ENCODE results near the gene MOCOS. TPM values are rescaled to one million over a fixed set of nuclear protein-coding genes. Genes with fewer than 3 reads are reported as not detected.
"Not testable (repeated sequence)": the region's sequence is repeated elsewhere in the genome, so short reads cannot be mapped to it uniquely, and the experiment has no call there.

Gene MOCOS
- total RNA-seq, 2 experiments from 2014 or later, result 0.21 to 0.47 TPM

- CTCF ChIA-PET, result no interaction called here
- Mint-ChIP-seq H3K27ac (no peak overlapping the region), H3K9me3 (ENCODE audit: insufficient read depth) (no peaks in the 10 kb centered on the region), H3K27me3 (ENCODE audit: low read depth) (peaks cover 13% of the 10 kb centered on the region), H3K4me3 (no peak overlapping the region), H3K4me1 (ENCODE audit: low read depth) (no peaks in the 10 kb centered on the region), H3K36me3 (ENCODE audit: low read depth) (no peaks in the 10 kb centered on the region)
- POLR2A ChIA-PET, result no interaction called here
- ATAC-seq (no peak), DNase-seq (no peak)
These were observed 24.3 kb downstream of the MOCOS start for GRCh38 chr18:36211612-36212065.

- no peak overlapping the region for H3K27ac Mint-ChIP-seq
- no peak for ATAC-seq
- CTCF ChIA-PET, result no interaction called here
These were observed 25.2 kb downstream of the MOCOS start for GRCh38 chr18:36212301-36213171.

GRCh38 chr18:36214811-36215210, 27.5 kb downstream of the MOCOS start:
- H3K4me3 Mint-ChIP-seq, result no peak overlapping the region
- no peaks in the 10 kb centered on the region for H3K4me1 Mint-ChIP-seq (ENCODE audit: low read depth)
- no peak overlapping the region for H3K27ac Mint-ChIP-seq
- H3K9me3 Mint-ChIP-seq (ENCODE audit: insufficient read depth), result no peaks in the 10 kb centered on the region
- ChIA-PET POLR2A (no interaction called here), CTCF (no interaction called here)
- DNase-seq (no peak), ATAC-seq (no peak)
- peaks cover 6% of the 10 kb centered on the region for H3K27me3 Mint-ChIP-seq (ENCODE audit: low read depth)
- H3K36me3 Mint-ChIP-seq (ENCODE audit: low read depth), result no peaks in the 10 kb centered on the region

More at GRCh38 chr18:36212301-36213171, 25.2 kb downstream of the MOCOS start:
- POLR2A ChIA-PET, result no interaction called here
- no peaks in the 10 kb centered on the region for H3K36me3 Mint-ChIP-seq (ENCODE audit: low read depth)
- DNase-seq, result no peak
- H3K4me1 Mint-ChIP-seq (ENCODE audit: low read depth), result no peaks in the 10 kb centered on the region
- no peaks in the 10 kb centered on the region for H3K9me3 Mint-ChIP-seq (ENCODE audit: insufficient read depth)
- no peak overlapping the region for H3K4me3 Mint-ChIP-seq
- peaks cover 15% of the 10 kb centered on the region for H3K27me3 Mint-ChIP-seq (ENCODE audit: low read depth)

GRCh38 chr18:36215577-36215976, 28.3 kb downstream of the MOCOS start:
- Mint-ChIP-seq H3K27ac (no peak overlapping the region), H3K4me1 (ENCODE audit: low read depth) (no peaks in the 10 kb centered on the region), H3K4me3 (no peak overlapping the region), H3K36me3 (ENCODE audit: low read depth) (no peaks in the 10 kb centered on the region), H3K27me3 (ENCODE audit: low read depth) (peaks cover 6% of the 10 kb centered on the region), H3K9me3 (ENCODE audit: insufficient read depth) (no peaks in the 10 kb centered on the region)
- DNase-seq (no peak), ATAC-seq (no peak)
- ChIA-PET POLR2A (no interaction called here), CTCF (no interaction called here)

GRCh38 chr18:36217348-36217747, 30.1 kb downstream of the MOCOS start:
- no peak for DNase-seq
- Mint-ChIP-seq H3K4me3 (no peak overlapping the region), H3K4me1 (ENCODE audit: low read depth) (no peaks in the 10 kb centered on the region), H3K9me3 (ENCODE audit: insufficient read depth) (no peaks in the 10 kb centered on the region), H3K36me3 (ENCODE audit: low read depth) (no peaks in the 10 kb centered on the region), H3K27me3 (ENCODE audit: low read depth) (peaks cover 6% of the 10 kb centered on the region), H3K27ac (no peak overlapping the region)
- POLR2A ChIA-PET, result no interaction called here
- CTCF ChIA-PET, result interaction anchor here (1.5 kb wide), 1 partner anchor 200 kb away, joined by 3 read pairs; no protein-coding TSS in a partner anchor
- ATAC-seq, result no peak

GRCh38 chr18:36229188-36229587, 41.9 kb downstream of the MOCOS start:
- Mint-ChIP-seq H3K4me1 (ENCODE audit: low read depth) (no peaks in the 10 kb centered on the region), H3K36me3 (ENCODE audit: low read depth) (no peaks in the 10 kb centered on the region), H3K9me3 (ENCODE audit: insufficient read depth) (peaks cover 20% of the 10 kb centered on the region), H3K4me3 (no peak overlapping the region), H3K27me3 (ENCODE audit: low read depth) (peaks cover 4% of the 10 kb centered on the region), H3K27ac (no peak overlapping the region)
- ATAC-seq (no peak), DNase-seq (no peak)
- CTCF ChIA-PET, result no interaction called here
- POLR2A ChIA-PET, result no interaction called here

- CTCF ChIA-PET; POLR2A ChIA-PET; DNase-seq; H3K27ac Mint-ChIP-seq; H3K4me3 Mint-ChIP-seq; H3K36me3 Mint-ChIP-seq (ENCODE audit: low read depth); H3K9me3 Mint-ChIP-seq (ENCODE audit: insufficient read depth); H3K4me1 Mint-ChIP-seq (ENCODE audit: low read depth); H3K27me3 Mint-ChIP-seq (ENCODE audit: low read depth); ATAC-seq: not testable (repeated sequence)
These were observed 53.2 kb downstream of the MOCOS start for GRCh38 chr18:36240510-36240909.

GRCh38 chr18:36241831-36242230, 54.5 kb downstream of the MOCOS start:
- no peak overlapping the region for H3K27ac Mint-ChIP-seq
- ATAC-seq, result no peak
- ChIA-PET POLR2A (no interaction called here), CTCF (no interaction called here)
- no peak overlapping the region for H3K4me3 Mint-ChIP-seq
- no peak for DNase-seq
- no peaks in the 10 kb centered on the region for H3K36me3 Mint-ChIP-seq (ENCODE audit: low read depth)
- no peaks in the 10 kb centered on the region for H3K4me1 Mint-ChIP-seq (ENCODE audit: low read depth)
- peaks cover 4% of the 10 kb centered on the region for H3K27me3 Mint-ChIP-seq (ENCODE audit: low read depth)
- H3K9me3 Mint-ChIP-seq (ENCODE audit: insufficient read depth), result no peaks in the 10 kb centered on the region

GRCh38 chr18:36247036-36247435, 59.7 kb downstream of the MOCOS start:
- Mint-ChIP-seq H3K36me3 (ENCODE audit: low read depth) (no peaks in the 10 kb centered on the region), H3K4me3 (no peak overlapping the region), H3K27me3 (ENCODE audit: low read depth) (peaks cover 14% of the 10 kb centered on the region), H3K9me3 (ENCODE audit: insufficient read depth) (no peaks in the 10 kb centered on the region), H3K4me1 (ENCODE audit: low read depth) (no peaks in the 10 kb centered on the region), H3K27ac (no peak overlapping the region)
- POLR2A ChIA-PET, result no interaction called here
- DNase-seq (no peak), ATAC-seq (no peak)
- CTCF ChIA-PET, result no interaction called here

GRCh38 chr18:36249392-36249791, 62.1 kb downstream of the MOCOS start:
- no peak overlapping the region for H3K4me3 Mint-ChIP-seq
- ChIA-PET POLR2A (no interaction called here), CTCF (no interaction called here)
- no peak overlapping the region for H3K27ac Mint-ChIP-seq
- no peaks in the 10 kb centered on the region for H3K4me1 Mint-ChIP-seq (ENCODE audit: low read depth)
- DNase-seq (no peak), ATAC-seq (no peak)
- H3K36me3 Mint-ChIP-seq (ENCODE audit: low read depth), result no peaks in the 10 kb centered on the region
- peaks cover 15% of the 10 kb centered on the region for H3K27me3 Mint-ChIP-seq (ENCODE audit: low read depth)
- no peaks in the 10 kb centered on the region for H3K9me3 Mint-ChIP-seq (ENCODE audit: insufficient read depth)

- CTCF ChIA-PET, result no interaction called here
- no peaks in the 10 kb centered on the region for H3K9me3 Mint-ChIP-seq (ENCODE audit: insufficient read depth)
- ATAC-seq (no peak), DNase-seq (no peak)
- H3K4me3 Mint-ChIP-seq, result no peak overlapping the region
- no peaks in the 10 kb centered on the region for H3K36me3 Mint-ChIP-seq (ENCODE audit: low read depth)
- POLR2A ChIA-PET, result no interaction called here
- no peak overlapping the region for H3K27ac Mint-ChIP-seq
- peaks cover 11% of the 10 kb centered on the region for H3K27me3 Mint-ChIP-seq (ENCODE audit: low read depth)
- H3K4me1 Mint-ChIP-seq (ENCODE audit: low read depth), result no peaks in the 10 kb centered on the region
These were observed 63.5 kb downstream of the MOCOS start for GRCh38 chr18:36250827-36251226.

GRCh38 chr18:36255072-36255698, 67.9 kb downstream of the MOCOS start:
- H3K9me3 Mint-ChIP-seq (ENCODE audit: insufficient read depth), result no peaks in the 10 kb centered on the region
- H3K4me1 Mint-ChIP-seq (ENCODE audit: low read depth), result no peaks in the 10 kb centered on the region
- no peak overlapping the region for H3K27ac Mint-ChIP-seq
- peaks cover 6% of the 10 kb centered on the region for H3K27me3 Mint-ChIP-seq (ENCODE audit: low read depth)
- CTCF ChIA-PET, result no interaction called here
- DNase-seq, result no peak
- POLR2A ChIA-PET, result interaction anchor here (0.5 kb wide), 1 partner anchor 639 kb away, joined by 3 read pairs; no protein-coding TSS in a partner anchor
- H3K36me3 Mint-ChIP-seq (ENCODE audit: low read depth), result no peaks in the 10 kb centered on the region
- ATAC-seq, result no peak
- no peak overlapping the region for H3K4me3 Mint-ChIP-seq
